Ishikawa (cell line): ENCODE data around the gene HNRNPC.

Source experiments
- CEBPB ChIP-seq: IDR thresholded peaks from 2 replicates; pipeline ENCODE4 v1.6.1; 2012
- CREB1 ChIP-seq: IDR thresholded peaks from 2 replicates; pipeline ENCODE4 v1.6.1; 2012; ENCODE audit warnings: low read depth
- EGR1 ChIP-seq: IDR thresholded peaks from 2 replicates; pipeline ENCODE4 v1.6.1; 2012
- EP300 ChIP-seq: IDR thresholded peaks from 2 replicates; pipeline ENCODE4 v1.6.1; 2012; ENCODE audit warnings: borderline replicate concordance
- FOXM1 ChIP-seq: IDR thresholded peaks from 2 replicates; pipeline ENCODE4 v1.6.1; 2012; ENCODE audit warnings: low read depth, borderline replicate concordance
- NFIC ChIP-seq: IDR thresholded peaks from 2 replicates; pipeline ENCODE4 v1.6.1; 2012
- RAD21 ChIP-seq: IDR thresholded peaks from 2 replicates; pipeline ENCODE4 v1.6.1; 2012; ENCODE audit warnings: low read depth
- TAF1 ChIP-seq: IDR thresholded peaks from 2 replicates; pipeline ENCODE4 v1.6.1; 2012; ENCODE audit warnings: low read depth, mild to moderate bottlenecking
- TCF12 ChIP-seq: IDR thresholded peaks from 2 replicates; pipeline ENCODE4 v1.6.1; 2012; ENCODE audit warnings: low read depth
- TEAD4 ChIP-seq: IDR thresholded peaks from 2 replicates; pipeline ENCODE4 v1.6.1; 2012
- YY1 ChIP-seq: IDR thresholded peaks from 2 replicates; pipeline ENCODE4 v1.6.1; 2012; ENCODE audit warnings: low read depth
- ZBTB7A ChIP-seq: IDR thresholded peaks from 2 replicates; pipeline ENCODE4 v1.6.1; 2012; ENCODE audit warnings: low read depth
- TF ChIP-seq, protein P1 (sequence below): IDR thresholded peaks from 2 replicates; pipeline ENCODE4 v1.6.1; 2012; ENCODE audit warnings: low read depth, mild to moderate bottlenecking
- TF ChIP-seq, protein P2 (sequence below): IDR thresholded peaks from 2 replicates; pipeline ENCODE4 v1.6.1; 2012
- TF ChIP-seq, protein P3 (sequence below): IDR thresholded peaks from 2 replicates; pipeline ENCODE4 v1.6.1; 2012

HNRNPC gene

DNA sequence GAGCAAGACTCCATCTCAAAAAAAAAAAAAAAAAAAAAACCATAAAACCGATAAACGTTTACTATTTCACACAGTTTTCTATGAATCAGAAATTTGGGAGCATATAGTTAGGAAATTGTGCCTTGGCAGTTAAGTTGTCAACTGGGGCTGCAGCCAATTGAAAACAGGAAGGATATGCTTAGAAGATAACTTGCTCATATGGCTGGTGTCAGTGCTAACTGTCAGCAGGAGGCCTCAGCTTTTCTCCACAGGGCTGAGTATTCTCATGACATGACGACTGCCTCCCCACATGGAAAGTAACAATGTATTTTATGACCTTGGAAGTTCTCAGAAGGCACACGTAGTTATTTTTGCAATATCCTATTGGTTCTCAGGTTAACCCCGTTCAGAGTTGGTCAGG is 83.8 kb downstream of the HNRNPC start:
- TF ChIP-seq RAD21 = no peak

DNA sequence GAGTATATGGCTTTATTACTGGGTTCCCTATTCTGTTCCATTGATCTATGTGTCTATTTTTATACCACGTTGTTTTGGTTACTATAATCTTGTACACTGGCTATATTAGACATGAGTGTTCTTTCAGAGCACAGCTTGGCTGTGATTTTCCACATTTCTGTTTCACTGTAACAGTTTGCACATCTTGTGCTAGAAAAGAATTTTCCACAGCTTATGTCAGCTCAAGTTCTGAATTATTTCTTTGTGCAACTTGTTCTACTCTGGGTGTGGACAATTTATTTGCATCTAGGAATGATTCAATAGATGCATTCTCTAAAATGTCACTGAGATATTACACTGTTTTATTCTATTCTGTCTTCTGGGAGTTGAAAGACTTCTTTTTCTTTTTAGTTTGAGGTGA is 85.0 kb downstream of the HNRNPC start:
- TF ChIP-seq, protein P1, sequence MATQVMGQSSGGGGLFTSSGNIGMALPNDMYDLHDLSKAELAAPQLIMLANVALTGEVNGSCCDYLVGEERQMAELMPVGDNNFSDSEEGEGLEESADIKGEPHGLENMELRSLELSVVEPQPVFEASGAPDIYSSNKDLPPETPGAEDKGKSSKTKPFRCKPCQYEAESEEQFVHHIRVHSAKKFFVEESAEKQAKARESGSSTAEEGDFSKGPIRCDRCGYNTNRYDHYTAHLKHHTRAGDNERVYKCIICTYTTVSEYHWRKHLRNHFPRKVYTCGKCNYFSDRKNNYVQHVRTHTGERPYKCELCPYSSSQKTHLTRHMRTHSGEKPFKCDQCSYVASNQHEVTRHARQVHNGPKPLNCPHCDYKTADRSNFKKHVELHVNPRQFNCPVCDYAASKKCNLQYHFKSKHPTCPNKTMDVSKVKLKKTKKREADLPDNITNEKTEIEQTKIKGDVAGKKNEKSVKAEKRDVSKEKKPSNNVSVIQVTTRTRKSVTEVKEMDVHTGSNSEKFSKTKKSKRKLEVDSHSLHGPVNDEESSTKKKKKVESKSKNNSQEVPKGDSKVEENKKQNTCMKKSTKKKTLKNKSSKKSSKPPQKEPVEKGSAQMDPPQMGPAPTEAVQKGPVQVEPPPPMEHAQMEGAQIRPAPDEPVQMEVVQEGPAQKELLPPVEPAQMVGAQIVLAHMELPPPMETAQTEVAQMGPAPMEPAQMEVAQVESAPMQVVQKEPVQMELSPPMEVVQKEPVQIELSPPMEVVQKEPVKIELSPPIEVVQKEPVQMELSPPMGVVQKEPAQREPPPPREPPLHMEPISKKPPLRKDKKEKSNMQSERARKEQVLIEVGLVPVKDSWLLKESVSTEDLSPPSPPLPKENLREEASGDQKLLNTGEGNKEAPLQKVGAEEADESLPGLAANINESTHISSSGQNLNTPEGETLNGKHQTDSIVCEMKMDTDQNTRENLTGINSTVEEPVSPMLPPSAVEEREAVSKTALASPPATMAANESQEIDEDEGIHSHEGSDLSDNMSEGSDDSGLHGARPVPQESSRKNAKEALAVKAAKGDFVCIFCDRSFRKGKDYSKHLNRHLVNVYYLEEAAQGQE = no peak
- no peak for TF ChIP-seq EGR1
- TF ChIP-seq TAF1 = no peak
- TF ChIP-seq EP300 = no peak
- no peak for TF ChIP-seq NFIC
- no peak for TF ChIP-seq FOXM1
- no peak for TF ChIP-seq CEBPB
- TF ChIP-seq ZBTB7A = no peak
- TF ChIP-seq, protein P2, sequence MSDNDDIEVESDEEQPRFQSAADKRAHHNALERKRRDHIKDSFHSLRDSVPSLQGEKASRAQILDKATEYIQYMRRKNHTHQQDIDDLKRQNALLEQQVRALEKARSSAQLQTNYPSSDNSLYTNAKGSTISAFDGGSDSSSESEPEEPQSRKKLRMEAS = no peak

DNA sequence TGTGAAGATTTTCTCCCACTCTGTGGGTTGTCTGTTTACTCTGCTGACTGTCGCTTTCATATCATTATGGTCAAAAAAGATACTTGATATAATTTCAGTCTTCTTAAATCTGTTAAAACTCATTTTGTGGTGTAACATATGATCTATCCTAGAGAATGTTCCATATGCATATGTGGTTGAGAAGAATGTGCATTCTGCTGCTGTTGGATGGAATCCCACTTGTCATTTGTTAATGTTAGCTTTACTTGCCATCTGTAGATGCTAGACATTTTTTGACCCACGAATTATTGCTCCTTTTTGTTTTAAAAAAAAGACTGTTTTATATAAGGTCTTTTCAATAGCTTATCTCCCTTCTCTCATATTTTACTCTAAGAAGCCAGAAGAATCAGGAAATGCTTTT is 87.1 kb downstream of the HNRNPC start:
- TF ChIP-seq CEBPB = no peak
- TF ChIP-seq EP300 = no peak
- TF ChIP-seq ZBTB7A = no peak
- TF ChIP-seq, protein P2 = no peak
- TF ChIP-seq EGR1 = no peak
- no peak for TF ChIP-seq TAF1
- TF ChIP-seq, protein P3, sequence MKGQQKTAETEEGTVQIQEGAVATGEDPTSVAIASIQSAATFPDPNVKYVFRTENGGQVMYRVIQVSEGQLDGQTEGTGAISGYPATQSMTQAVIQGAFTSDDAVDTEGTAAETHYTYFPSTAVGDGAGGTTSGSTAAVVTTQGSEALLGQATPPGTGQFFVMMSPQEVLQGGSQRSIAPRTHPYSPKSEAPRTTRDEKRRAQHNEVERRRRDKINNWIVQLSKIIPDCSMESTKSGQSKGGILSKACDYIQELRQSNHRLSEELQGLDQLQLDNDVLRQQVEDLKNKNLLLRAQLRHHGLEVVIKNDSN = no peak
- TF ChIP-seq CREB1 = no peak
- TF ChIP-seq YY1 = no peak
- TF ChIP-seq TCF12 = no peak

DNA sequence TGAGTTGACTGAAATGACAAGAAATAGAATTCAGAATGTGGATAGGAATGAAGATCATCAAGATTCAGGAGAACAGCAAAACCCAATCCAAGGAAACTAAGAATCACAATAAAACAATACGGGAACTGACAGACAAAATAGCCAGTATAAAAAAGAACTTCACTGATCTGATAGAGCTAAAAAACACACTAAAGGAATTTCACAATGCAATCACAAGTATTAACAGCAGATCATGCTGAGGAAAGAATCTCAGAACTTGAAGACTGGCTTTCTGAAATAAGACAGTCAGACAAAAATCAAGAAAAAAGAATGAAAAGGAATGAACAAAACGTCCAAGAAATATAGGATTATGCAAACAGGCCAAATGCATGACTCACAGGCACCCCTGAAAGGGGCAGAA is 98.1 kb downstream of the HNRNPC start:
- TF ChIP-seq ZBTB7A = no peak
- no peak for TF ChIP-seq TCF12
- TF ChIP-seq, protein P2 = no peak
- TF ChIP-seq FOXM1 = no peak
- TF ChIP-seq CEBPB = no peak
- TF ChIP-seq TAF1 = no peak
- TF ChIP-seq NFIC = no peak
- TF ChIP-seq, protein P3 = no peak
- TF ChIP-seq TEAD4 = no peak
- TF ChIP-seq, protein P1 = no peak
- no peak for TF ChIP-seq CREB1
- no peak for TF ChIP-seq EGR1
- TF ChIP-seq YY1 = no peak
- no peak for TF ChIP-seq RAD21
- TF ChIP-seq EP300 = no peak

DNA sequence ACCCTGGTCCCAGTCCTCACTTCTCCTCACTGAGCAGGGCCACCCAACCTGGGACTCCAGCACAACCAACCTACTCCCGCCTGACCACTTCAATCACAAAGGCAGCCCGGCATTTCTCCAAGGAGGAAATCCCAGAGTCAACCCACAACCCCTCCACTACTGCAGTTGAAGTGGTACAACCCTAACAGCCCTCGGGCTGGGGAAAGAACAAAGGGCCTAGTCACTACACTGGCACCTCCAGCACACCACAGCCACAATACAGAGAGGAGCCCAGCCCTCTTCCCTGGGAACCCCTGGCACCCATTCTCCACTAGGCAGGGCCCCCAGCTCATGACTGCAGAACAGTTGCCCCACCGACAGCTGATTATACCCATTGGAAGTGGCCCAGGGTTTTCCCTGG is 99.7 kb downstream of the HNRNPC start:
- TF ChIP-seq, protein P2 = no peak
- TF ChIP-seq, protein P1 = no peak
- no peak for TF ChIP-seq TEAD4
- TF ChIP-seq ZBTB7A = no peak
- TF ChIP-seq, protein P3 = no peak
- no peak for TF ChIP-seq FOXM1
- no peak for TF ChIP-seq RAD21
- no peak for TF ChIP-seq TAF1
- TF ChIP-seq EP300 = no peak
- no peak for TF ChIP-seq TCF12
- no peak for TF ChIP-seq YY1
- no peak for TF ChIP-seq CREB1
- TF ChIP-seq NFIC = no peak
- no peak for TF ChIP-seq CEBPB
- TF ChIP-seq EGR1 = no peak
